NCI-H82 (cell line): Measurements from ENCODE around the gene TNK2.
"Not testable (repeated sequence)": the region's sequence is repeated elsewhere in the genome, so short reads cannot be mapped to it uniquely, and the experiment has no call there.

Experiments
- DNase-seq: peaks from one replicate; lab custom pipeline; 2025; lab: John Stamatoyannopoulos, UW

TNK2 gene

DNA sequence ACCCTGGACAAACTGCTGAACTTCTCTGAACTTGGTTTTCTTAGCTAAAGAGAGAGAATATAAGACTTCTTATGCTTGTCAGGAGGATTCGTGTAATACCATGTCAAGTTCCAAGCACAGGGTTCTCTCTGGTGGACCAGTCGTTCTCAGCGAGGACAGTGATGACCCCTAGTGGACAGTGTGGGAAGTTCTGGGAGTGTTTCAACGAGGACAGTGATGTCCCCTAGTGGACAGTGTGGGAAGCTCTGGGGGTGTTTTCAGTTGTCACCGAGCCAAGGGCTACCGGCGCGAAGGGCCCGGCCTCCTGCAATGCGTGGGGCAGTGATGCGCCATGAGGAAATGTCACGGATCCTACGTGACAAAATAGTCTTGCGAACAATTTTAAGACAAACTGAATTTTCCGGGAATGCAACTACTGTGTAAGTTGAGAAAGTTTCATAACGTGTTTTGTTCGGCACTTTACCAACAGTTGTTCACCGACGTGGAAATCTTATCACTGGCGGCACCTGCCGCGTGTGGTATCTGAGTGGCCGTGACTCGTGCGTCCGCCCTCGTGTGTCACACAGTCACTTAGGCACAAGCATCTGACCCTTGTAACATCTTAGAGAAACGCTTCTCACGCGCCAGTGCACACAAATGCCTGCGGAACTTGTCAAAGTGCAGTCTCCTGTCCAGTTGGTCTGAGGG, 57.4 kb downstream of the TNK2 start:
- DNase-seq: peak; percentile 98

DNA sequence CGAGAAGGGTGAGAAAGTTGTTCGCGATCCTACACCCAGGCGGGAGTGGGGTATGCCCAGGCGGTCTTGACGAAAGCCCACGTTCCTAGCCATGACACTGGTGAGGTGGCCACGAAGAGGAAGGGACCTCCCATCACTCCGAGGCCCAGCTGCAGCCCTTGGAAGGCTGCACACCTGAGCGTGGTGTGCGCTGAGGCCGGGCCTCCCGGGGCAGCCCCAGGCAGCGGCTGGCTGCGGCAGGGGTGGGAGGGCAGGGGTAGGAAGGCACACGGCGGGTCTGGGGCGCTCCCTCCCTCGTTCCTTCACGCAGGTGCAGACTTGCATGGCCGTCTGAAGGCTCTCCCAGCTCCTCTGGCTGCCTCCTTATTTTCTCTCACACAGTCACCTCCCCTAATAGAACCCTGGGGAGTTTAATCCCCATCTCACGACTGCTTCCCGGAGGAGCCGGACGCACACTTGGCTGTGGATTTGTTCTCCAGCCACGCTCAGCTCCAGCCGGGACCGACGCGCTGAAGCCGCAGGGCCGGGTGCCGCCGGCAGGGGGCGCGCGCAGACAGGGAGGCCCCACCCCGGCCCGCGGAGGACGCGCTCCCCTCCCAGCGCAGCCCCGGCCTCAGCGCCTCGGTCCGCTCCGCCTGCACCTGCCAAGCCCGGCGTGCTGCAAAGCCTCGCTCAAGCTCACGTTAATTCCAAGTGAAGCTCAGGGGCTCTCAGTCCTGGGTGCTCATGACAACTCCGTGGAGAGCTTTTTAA, 58.9 kb downstream of the TNK2 start:
- DNase-seq: peak; percentile 78

DNA sequence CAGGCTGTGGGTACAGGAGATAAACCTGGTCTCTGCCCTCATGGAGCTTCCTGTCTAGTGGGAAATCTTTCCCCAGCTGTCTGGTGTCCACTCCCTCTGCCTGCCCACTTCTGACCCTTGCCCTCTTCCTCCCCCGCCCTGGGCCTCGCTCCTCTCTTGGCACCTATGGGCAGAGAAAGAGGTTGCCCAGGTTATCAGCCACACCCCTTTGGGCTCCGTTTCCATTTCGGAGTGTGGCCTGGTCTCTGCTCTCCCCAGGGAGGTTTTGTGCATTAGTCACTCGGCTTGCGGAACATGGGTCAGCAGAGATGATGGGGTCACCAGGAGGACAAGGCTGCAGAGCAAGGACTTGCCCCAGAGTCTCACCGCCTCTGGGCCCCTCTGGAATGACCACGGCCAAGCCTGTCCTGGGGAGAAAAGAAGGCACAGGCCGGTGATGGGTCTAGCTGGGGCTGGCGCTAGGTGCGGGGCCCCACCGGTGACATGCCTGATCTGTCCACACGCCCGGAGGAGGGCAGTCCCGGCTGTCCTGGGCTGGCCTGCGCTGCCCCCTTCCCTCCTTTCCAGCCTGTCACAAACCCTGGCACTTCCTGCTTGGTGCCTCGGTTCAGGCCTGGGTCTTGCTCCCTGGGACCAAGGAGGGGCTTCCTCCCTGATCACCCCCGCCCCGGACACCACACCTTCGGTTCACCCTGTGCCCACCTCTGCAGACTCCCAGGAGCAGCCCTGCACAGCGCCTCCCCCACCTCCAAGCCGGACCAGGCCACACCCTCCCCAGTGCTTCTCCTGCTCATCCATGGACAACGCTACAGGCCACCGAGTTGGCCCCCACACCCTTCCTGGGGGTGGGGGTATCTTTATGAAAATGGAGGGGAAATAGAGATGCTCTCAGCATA, 61.0 kb downstream of the TNK2 start:
- DNase-seq: no peak

GRCh38 chr3:195845483-195845882, 62.9 kb downstream of the TNK2 start:
- DNase-seq: no peak

DNA sequence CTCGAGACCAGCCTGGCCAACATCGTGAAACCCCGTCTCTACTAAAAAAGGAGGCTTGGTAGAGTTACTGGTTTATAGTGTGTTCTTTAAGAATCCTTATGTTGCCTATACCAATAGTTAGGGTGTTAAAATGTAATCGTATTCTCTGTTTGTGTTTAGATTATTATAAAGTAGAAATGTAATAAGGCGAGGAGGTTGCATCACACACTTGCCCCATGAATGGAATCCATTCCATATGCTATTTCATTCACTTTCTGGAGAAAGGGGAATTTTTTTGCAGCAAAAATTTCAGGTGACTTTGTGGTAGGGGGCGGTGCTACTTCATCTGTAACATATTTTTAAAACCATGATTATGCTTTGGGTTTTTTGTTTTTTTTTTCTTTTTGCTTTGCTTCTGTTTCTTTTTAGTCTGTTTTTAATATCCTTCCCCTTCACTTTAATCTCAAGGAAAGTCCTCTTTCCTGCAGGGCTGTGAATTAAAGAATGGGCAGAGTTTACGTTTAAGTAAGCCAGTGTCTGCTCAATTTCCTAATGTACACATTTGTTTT, 63.6 kb downstream of the TNK2 start:
- DNase-seq: no peak

DNA sequence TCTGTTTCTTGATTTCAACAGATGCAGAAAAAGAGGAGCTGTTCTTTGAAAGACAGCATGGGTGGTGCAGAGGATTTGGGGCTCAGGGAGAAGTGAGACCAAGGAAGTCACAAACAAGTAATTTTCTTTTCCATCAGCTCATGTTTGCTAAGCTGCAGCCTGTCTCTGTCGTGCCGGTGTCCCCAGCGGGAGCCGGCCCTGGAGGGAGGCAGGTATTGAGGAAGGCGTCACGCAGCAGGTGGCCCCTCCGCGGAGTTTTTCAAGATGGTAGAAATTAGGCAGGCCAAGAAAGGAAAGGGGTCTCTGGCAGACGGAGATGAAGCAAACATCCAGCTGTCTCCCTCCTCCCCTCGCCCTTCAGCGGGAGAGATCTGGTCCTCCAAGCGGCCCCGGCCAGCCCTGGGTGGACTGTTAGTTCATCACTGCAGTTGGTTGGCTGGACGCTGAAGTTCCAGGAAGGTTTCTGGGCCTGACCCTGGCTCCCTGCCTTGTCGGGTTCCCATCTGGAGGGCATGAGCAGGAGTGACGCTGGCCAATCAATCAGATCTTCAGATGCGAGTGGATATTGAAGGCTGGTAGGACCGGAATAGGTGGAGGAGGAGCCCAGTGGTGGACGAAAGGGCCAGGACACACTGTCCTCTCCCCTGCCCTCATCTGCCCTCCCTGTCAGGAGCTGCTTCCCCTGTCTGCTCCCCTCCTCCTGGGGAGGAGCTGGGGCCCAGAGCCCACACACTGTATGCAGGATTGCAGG, 68.9 kb downstream of the TNK2 start:
- DNase-seq: no peak

DNA sequence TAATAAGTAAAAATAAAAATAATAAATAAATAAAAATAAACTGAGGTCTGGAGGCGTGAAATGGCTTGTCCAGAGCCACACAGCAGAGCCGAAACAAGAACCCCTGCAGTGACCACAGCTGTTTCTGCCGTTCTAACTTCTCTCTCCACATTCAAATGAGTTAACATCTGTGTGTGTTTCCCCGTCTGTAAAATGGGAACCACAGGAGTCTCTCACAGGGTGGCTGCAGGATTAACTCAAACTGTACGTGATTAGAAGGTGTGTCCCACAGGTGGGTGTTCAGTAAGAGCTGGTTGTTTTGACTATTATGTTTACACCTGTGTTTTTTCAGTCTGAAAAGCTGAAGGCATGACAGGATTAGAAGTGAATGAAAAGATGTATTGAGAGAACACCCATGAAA, 69.6 kb downstream of the TNK2 start:
- no peak for DNase-seq

GRCh38 chr3:195836476-195837135, 71.7 kb downstream of the TNK2 start:
- DNase-seq: no peak

GRCh38 chr3:195835791-195836190, 72.6 kb downstream of the TNK2 start:
- no peak for DNase-seq

DNA sequence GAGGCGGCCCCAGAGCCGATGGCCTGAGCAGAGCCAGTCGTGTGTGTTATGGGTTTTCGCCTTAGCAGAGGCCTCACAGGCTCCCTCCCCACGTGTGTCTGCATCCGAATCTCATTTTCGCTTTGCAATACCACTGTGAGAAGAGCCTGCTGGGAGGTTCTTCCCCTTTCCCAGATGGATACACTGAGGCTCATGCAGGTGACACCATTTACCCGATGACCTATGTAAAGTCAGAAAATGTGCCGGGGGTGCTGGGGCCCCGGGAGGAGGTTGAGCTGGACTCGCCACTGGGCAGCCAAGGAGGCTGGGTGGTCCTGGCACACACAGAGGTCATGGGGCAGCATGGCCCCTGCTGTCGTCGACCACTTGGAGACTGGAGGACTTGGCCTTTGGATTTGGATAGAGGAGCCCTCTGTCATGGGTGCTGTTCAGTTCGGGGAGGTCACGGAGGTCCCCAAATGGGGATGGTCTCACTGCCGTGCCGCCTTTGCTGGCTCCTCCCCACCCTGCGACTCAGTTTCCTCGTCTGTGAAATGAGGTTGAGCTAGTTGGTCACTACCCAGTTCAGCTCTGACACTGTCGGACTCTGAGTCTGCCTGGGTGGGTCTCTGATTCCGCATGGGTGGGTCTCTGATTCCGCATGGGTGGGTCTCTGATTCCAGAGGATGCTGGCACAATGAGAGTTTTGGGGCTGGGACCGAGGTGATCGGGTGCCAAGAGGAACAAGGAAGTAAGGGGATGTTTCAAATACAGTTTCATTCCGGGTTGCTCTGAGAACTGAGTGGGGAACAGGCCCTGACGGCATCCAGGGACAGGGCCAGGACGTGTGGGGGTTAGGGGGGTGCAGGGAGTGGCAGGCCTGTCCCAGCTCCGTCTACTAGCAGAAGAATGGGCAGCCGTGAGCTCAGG, 73.4 kb downstream of the TNK2 start:
- no peak for DNase-seq

- DNase-seq: no peak
Observed at GRCh38 chr3:195829897-195830254, 78.5 kb downstream of the TNK2 start.

DNA sequence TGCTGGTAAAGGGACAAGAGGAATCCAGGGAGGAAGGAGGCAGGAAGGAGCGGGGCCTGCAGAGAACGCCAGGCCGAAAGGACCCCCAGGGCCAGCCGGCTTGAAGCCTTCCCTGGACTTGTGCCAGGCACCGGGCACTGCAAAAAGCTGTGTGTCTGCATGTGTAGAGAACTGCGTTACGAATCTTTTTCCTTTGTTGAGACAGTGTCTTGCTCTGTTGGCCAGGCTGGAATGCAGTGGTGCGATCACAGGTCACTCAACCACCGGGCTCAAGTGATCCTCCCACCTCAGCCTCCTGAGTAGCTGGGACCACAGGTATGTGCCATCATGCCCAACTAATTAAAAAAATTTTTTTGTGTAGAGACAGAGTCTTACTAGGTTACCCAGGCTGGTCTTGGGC, 79.6 kb downstream of the TNK2 start:
- DNase-seq: no peak

- no peak for DNase-seq
Observed at GRCh38 chr3:195825857-195826804, 82.2 kb downstream of the TNK2 start.

DNA sequence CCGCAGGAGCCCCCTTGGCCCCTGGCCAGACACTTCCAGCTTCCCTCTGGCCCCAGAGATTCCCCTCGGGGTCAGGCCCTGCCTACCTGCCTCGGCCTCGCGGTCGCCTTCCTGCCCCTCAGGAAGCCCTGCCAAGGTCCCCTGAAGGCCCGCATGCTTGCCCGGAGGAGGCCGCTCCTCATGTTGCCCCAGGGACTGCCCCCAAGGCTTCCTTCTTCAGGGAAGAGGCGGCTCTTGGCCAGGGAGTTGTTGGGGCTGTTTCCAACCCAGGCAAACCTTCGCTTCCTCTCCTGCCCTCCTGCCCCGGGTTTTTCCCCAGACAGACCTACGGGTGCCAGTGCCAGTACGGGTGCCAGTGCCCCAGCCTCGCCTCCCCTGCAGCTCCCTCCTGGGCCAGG, 83.2 kb downstream of the TNK2 start:
- no peak for DNase-seq

DNA sequence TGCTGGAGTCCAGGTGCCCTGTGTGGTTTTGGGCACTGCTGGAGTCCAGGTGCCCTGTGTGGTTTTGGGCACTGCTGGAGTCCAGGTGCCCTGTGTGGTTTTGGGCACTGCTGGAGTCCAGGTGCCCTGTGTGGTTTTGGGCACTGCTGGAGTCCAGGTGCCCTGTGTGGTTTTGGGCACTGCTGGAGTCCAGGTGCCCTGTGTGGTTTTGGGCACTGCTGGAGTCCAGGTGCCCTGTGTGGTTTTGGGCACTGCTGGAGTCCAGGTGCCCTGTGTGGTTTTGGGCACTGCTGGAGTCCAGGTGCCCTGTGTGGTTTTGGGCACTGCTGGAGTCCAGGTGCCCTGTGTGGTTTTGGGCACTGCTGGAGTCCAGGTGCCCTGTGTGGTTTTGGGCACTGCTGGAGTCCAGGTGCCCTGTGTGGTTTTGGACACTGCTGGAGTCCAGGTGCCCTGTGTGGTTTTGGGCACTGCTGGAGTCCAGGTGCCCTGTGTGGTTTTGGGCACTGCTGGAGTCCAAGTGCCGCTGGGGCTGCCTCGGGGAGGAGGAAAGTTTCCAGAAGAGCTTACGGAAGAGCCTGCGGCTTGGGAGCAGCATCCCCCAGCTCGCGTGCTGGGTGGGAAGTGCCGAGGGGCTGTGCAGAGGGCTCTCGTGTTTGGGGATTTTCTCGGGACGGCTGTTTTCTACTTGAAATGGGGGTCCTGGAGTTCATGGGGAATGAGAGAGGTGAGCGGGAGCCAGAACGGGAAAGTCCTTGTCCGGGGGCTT, 83.7 kb downstream of the TNK2 start:
- DNase-seq: not testable (repeated sequence)

- DNase-seq: no peak
Observed at GRCh38 chr3:195823999-195824398, 84.4 kb downstream of the TNK2 start.

GRCh38 chr3:195823280-195823679, 85.1 kb downstream of the TNK2 start:
- no peak for DNase-seq

DNA sequence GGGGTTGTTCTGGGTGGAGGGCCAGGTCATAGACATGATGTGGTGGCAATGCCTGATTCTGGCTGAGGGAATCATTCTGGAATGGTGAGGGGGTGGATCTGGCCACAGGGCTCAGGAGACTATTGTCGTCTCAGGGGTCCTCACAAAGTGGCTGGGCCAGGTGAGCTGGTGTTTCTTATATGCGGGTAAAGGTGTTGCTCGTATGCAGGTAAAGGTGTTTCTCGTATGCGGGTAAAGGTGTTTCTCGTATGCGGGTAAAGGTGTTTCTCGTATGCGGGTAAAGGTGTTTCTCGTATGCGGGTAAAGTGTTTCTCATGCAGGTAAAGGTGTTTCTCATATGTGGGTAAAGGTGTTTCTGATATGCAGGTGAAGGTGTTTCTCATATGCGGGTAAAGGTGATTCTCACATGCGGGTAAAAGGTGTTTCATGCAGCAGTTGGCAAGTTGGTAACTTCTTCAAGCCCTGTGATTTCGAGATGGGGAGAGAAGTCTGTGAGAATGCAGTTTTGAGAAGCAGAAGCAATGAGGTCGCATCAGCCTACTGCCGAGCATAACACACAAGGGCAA, 86.1 kb downstream of the TNK2 start:
- DNase-seq: no peak
